ENCODE measurements around the gene PKD2L2.
"Not testable (repeated sequence)": the region's sequence is repeated elsewhere in the genome, so short reads cannot be mapped to it uniquely, and the experiment has no call there.

PKD2L2 gene

DNA sequence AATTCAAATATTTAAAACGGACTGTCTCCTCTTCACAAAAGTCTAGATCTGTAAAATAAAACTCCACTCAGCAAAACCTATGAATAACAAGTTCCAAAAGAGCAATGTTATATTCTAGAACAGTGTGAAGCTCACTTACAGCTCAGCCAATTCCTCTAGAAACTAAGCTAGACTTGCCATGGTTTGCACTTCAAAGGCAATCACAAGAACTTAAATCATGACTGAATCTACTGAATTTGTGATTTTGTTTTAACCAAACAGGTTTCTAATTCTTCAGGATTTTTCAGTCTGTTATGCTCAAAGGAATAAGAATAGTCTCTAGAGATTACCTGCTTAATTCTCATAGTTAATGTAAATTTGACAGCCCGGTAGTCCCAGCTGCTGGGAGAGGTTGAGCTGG is 1.4 kb upstream of the PKD2L2 start:
- no peak for DNase-seq (ENCODE audit: extremely low read depth in 1 of 2, low read depth in 1 of 2)

DNA sequence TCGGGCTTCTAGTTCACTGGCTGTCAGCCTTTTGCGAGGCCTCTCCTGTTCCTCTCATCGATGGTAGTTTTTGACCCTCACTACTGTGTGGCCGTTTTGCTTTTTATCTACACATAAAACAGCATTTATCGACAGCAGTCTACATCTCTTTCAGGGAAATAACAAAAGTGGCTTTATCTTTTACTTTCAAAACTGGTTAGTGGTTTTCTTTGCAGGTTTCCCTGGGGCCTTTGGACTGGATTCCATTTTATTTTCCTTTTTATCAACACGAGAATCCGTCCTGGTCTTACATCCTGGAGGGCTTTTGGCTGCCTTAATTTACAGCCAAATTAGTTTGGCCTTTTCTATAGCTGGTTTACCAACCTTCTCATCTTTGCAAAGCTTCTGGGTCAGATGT is 793 bp upstream of the PKD2L2 start:
- DNase-seq (ENCODE audit: extremely low read depth in 1 of 2, low read depth in 1 of 2) = no peak

DNA sequence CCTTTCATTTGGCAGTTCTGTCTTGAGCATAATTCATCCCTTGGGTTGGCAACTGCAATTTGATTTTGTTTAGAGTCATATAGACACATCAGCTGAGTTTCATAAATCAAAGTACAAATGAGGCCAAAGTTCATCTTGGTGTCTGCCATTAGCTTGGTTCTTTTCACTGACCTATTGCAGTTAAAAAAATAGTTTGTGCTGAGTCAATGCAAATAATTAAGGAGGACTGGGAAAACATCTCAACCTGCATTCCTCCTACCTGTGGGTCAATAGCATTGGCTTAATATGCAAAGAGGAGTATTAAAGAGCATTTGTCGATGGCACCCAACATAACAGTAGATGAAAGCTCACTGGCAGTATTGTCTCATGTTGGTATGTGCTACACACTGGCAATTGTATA is 1.6 kb downstream of the PKD2L2 start:
- DNase-seq (ENCODE audit: extremely low read depth in 1 of 2, low read depth in 1 of 2) = no peak

DNA sequence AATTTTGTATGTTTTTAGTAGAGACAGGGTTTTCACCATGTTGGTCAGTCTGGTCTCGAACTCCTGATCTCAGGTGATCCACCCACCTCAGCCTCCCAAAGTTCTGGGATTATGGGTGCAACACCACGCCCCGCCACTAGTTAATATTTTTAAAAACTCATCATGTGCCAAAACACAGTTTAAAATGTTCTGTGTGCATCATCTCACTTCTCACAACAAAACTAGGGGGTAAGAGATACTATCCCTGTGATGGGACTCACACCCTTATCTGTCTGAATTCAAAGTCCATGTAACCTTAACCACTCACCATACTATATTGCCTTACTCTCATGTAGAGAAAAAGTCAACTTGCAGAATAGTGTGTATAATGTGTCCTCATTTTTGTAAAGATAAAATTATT is 2.6 kb downstream of the PKD2L2 start:
- DNase-seq (ENCODE audit: extremely low read depth in 1 of 2, low read depth in 1 of 2) = no peak

DNA sequence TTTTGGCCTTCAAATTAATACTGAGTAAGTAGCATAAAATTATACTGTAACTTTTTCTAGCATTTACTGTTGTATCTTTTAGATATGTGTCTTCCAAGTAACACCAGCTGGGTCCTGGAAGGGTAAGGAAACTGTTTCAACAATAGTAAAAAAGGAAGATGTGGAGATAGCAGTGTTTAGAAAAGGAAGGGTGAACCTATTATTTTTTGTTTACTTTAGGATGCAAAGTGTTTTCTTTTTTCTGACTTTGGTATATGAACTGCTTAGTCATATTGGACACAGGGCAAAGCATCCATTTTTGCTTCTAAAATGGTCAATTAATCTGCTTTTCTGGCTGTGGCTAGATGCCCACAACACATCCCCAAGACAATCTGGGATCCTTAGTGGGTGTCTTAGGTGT is 5.3 kb downstream of the PKD2L2 start:
- DNase-seq (ENCODE audit: extremely low read depth in 1 of 2, low read depth in 1 of 2) = no peak

DNA sequence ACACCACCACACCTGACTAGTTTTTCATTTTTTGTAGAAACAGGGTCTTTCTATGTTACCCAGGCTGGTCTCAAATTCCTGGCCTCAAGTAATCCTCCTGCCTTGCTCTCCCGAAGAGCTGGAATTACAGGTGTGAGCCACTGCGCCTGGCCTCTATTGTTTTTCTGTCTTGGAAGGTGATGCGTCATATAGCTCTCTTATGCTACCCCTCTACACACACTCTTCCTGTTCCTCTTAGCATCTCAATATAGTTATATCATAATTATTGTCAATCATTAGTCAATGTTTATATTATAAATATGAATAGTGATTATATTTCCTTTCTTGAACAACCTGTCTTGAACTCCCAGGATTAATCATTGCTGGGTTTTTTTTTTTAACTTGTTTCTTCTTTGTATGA is 7.3 kb downstream of the PKD2L2 start:
- DNase-seq (ENCODE audit: extremely low read depth in 1 of 2, low read depth in 1 of 2) = no peak

DNA sequence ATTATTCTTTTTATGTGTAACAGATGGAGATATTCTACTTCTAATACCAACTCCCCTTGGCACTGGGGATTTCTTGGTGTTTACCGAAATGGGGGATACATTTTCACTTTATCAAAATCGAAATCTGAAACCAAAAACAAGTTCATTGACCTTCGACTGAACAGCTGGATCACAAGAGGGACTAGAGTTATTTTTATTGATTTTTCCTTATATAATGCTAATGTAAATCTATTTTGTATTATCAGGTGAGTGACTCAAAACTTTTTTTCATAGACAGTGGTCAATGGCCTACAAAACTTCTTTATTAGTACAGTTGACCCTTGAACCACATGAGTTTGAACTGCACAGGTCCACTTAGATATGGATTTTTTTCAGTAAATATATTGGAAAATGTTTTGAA is 10.2 kb downstream of the PKD2L2 start:
- DNase-seq (ENCODE audit: extremely low read depth in 1 of 2, low read depth in 1 of 2) = no peak

DNA sequence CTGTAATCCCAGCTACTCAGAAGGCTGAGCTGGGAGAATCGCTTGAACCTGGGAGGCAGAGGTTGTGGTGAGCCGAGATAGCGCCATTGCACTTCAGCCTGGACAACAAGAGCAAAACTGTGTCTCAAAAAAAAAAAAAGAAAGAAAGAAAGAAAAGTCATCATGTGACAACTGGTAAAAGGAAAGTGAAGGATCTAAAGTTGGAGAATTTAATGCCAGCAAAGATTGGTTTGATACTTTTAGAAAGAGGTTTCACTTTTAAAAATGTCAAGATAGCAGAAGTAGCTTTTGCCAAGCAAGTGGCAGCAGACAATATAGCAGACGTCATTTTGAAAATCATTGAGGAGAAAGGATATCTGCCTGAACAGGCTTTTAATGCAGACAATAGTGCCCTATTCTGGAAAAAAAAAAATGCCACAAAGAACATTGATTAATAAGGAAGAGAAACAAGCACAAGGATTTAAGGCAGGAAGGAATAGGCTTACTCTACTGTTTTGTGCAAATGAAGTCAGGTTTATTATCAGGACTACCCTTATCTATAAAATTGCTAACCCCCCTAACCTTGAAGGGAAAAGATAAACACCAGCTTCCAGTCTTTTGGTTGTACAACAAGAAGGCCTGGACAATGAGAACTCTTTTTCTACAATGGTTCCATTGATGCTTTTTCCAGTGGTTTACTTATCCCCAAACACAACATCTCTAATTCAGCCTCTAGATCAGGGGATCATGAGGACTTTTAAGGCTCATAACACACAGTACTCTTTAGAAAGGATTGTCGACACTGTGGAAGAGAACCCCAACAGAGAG is 12.0 kb downstream of the PKD2L2 start:
- no peak for DNase-seq (ENCODE audit: extremely low read depth in 1 of 2, low read depth in 1 of 2)

DNA sequence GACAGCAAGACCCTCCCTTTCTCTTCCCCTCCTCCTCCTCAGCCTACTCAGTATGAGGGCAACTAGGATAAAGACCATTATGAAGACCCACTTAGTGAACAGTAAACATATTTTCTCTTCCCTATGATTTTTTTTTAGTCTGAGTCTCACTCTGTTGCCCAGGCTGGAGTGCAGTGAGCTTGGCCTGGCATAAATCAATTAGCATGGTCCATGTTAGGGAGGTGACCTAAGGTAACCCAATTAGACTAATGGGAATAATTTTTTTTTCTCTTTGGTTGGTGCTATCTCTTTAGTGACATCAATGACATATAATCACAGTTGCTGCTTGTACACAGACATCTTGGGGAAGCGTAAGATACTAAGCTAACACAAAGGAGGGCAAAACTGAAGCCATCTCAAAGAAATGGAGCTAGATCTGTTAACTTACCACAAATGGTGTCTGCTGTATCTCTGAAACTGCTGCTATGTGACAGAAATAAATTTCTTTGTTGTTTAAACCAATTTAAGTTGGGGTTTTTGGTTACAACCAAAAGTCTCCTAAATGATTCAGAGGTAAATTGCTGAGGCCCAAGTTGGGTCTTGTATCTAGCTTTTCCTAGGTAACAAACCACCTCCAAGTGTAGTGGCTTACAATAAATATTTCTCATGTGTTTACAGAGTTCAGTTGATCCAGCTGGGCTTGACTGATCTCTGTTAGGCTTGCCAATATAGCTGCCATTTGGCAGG is 13.3 kb downstream of the PKD2L2 start:
- no peak for DNase-seq (ENCODE audit: extremely low read depth in 1 of 2, low read depth in 1 of 2)

DNA sequence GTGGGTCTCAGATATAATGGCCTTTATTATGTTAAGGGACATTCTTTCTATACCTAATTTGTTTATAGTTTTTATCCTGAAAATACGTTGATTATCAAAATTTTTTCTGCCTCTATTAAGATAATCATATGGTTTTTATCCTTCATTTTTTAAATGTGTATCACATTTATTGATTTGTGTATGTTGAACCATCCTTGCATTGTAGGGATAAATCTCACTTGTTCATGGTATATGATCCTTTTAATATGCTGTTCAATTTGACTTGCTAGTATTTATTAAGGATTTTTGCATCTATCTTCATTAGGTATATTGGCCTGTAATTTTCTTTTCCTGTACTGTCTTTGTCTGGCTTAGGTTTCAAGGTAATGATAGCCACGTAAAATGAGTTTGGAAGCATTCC is 25.5 kb downstream of the PKD2L2 start:
- DNase-seq (ENCODE audit: extremely low read depth in 1 of 2, low read depth in 1 of 2) = no peak

DNA sequence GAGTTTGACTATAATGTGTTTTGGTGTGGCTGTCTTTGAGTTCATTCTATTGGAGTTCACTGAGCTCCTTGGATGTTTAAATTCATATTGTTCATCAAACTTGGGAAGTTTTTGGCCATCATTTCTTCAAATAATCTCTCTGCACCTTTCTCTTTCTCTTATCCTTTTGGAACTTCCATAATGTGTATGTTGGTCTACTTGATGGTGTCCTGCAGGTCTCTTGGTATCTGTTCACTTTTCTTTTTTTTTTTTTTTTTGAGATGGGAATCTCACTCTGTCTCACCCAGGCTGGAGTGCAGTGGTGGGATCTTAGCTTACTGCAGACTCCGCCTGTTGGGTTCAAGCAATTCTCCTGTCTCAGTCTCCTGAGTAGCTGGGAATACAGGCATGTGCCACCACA is 27.7 kb downstream of the PKD2L2 start:
- DNase-seq (ENCODE audit: extremely low read depth in 1 of 2, low read depth in 1 of 2) = no peak

DNA sequence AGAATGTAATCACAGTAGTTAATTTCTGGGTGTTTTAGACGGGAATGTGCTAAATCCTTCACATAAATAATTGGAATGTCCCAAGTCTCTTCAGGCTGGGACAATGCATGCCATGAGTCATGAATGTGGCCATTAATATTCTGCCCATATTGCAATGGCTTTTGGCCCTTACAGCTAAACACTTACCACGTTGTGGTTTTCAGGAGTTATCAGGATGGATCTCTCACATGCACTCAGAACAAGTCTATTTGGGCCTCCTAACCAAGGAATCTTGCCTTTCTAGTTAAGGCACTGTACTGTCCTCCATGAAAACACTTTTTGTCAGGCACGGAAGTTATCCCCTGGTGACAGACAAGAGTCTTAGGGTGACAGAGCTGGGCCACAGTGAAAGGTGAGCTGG is 32.7 kb downstream of the PKD2L2 start:
- no peak for DNase-seq (ENCODE audit: extremely low read depth in 1 of 2, low read depth in 1 of 2)

DNA sequence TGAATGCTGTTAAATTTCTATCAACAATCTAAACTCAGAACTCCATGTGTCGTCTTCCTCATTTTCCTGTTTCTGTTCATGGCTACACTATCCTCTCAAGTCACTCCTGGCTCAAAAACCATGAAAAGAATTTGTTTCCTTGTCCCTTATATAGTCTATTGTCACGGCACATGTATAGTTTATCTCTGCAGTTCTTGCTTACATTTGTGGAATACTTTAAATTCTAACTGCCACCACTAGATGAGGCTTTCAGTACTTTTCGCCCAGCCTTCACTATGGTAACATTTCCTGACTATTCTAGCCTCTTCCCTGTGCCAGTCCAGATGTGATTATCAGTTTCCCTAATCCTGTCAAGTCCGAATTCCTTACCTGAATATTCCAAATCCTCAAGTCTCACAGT is 34.6 kb downstream of the PKD2L2 start:
- no peak for DNase-seq (ENCODE audit: extremely low read depth in 1 of 2, low read depth in 1 of 2)

DNA sequence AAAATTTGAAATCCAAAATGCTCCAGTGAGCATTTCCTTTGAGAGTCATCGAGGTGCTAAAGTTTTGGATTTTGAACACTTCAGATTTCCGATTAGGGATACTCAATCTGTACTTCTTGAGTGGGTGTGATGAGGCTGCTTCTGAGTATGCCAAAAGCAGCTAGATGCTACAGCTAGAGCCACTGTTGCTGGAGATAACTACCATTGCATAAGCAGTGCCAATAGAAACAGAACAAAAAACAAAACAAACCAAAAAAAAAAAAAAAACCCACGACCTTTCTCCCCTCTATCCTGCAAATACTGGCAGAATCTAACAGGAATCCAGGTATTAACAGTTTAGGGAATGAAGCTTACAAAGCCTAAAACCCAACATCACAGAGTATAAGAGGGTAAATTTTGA is 43.5 kb downstream of the PKD2L2 start:
- no peak for DNase-seq (ENCODE audit: extremely low read depth in 1 of 2, low read depth in 1 of 2)

DNA sequence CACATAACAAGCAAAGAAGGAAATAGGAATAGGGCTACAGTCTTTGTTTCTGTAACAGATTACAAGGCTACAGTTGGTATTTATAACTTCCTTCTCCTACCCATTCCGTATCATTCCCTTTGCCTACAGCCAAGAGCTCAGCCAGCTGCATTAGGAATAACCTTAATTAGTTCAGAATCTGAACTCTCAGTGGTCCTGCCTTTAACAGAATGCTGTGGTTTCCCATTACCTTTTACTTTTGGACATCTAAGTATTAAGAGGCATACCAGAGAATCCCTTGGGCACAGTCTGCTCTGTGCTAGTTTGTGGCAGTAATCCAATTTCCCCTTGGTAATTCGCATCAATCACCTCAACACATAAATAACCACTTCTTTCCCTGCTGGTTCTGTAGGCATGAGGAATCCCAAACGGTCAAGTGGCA is 44.2 kb downstream of the PKD2L2 start:
- DNase-seq (ENCODE audit: extremely low read depth in 1 of 2, low read depth in 1 of 2) = no peak

DNA sequence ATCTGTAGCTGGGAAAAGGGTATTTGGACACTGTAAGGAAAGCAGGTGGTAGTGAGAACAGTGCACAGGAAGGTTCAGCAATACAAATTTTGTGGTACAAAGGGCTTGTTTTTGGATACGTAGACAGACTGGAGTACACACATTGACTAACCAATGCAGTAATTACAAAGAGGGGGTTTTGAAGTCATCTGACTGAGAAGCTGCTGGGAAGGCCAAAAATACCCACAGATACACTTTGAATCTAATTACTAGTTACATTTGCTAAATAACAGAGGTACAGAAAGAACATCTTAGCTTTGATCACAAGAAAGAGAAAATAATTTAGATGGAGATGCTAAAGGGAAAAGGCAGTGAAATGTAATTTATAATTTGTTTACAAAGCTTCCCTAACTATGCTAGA is 45.9 kb downstream of the PKD2L2 start:
- no peak for DNase-seq (ENCODE audit: extremely low read depth in 1 of 2, low read depth in 1 of 2)

DNA sequence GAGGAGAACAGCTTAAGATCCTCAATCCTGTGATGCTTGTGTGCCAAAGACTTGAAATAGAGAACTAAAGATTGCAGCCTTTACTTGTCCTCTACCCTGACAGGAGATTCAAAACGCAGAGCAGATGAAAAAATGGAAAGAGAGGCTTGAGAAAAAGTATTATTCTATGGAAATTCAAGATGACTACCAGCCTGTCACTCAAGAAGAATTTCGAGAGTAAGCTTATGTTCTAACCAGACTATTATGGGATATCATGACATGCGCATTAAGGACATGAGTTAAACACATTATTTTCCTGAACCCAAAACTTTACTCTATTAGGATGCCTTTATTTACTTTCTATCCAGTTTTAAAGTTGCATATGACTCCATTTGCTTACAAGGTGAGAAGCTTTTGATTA is 46.4 kb downstream of the PKD2L2 start:
- no peak for DNase-seq (ENCODE audit: extremely low read depth in 1 of 2, low read depth in 1 of 2)

DNA sequence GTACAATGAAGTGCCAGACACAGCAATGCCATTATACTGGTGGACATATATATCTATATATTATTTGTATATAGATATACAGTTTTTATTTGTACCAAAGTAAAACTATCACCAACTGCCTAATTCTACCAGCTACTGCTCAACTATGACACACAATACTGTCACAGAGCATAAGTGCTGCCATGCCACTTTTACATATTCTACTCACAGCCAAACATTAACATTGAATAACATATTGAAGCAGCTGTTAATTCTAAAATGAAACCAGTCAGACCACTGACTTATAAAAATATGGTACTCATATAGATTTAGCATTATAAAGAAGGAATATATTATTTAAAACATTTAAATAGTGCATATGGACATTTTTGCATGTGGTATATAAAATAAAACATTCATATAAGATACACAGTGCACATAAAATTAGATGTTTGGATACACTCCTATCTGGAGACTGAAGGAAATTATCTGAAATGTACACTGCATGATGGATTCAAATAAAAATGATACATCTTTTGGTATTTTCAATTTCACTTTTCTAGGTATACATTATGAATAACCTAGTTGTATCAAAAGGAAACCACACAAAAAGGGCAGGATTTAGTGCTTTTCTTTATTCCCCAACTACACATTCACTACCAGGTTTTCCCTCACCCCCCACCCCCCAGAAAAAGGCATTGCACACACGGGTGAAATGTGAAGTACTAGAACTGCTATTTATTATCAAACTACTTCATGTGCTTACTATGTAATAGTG is 48.9 kb downstream of the PKD2L2 start:
- no peak for DNase-seq (ENCODE audit: extremely low read depth in 1 of 2, low read depth in 1 of 2)

DNA sequence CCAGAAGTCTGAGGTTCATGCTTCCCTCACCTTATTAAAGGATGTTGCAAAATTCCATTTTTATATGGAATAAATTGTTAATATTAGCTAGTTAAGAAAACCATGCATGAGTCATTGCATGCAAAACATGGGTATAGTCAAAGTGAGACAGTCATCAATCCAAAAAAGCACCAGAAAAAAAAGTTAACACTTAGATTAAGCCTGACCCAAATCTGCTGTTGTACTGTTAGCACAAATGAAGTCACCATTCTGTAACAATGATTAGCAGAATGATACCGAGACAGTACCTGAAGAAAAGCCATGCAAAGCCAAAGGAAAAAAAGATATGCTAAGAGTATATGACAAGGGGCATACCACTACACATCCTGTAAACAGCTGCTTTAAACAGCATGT is 49.5 kb downstream of the PKD2L2 start:
- no peak for DNase-seq (ENCODE audit: extremely low read depth in 1 of 2, low read depth in 1 of 2)

DNA sequence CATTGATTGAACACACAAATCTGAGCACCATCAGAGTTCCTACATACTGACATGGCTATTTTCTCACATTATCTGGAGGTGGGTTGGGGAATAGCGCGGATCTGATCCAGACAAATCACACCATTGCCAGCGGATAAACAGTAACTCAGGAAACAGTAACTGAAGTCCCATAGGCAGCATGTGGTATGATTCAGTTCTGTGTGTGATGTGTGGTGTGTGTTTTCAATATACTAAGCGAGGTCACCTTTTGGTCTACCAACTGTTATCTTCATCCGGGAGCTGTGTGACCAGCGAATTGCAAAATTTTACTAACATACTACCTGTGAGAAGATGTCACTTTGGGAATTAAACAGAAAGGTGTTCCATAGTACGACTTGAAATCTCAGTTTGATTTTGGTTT is 50.1 kb downstream of the PKD2L2 start:
- no peak for DNase-seq (ENCODE audit: extremely low read depth in 1 of 2, low read depth in 1 of 2)

DNA sequence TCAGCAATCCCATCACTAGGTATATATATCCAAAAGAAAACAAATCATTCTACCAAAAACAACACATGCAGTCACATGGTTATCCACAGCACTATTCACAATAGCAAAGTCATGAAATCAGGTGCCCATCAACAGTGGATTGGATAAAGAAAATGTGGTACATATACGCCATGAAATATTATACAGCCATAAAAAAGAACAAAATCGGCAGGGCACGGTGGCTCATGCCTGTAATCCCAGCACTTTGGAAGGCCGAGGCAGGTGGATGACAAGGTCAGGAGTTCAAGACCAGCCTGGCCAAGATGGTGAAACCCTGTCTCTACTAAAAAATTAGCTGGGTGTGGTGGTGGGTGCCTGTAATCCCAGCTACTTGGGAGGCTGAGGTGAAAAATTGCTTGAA is 55.0 kb downstream of the PKD2L2 start:
- DNase-seq (ENCODE audit: extremely low read depth in 1 of 2, low read depth in 1 of 2) = not testable (repeated sequence)

DNA sequence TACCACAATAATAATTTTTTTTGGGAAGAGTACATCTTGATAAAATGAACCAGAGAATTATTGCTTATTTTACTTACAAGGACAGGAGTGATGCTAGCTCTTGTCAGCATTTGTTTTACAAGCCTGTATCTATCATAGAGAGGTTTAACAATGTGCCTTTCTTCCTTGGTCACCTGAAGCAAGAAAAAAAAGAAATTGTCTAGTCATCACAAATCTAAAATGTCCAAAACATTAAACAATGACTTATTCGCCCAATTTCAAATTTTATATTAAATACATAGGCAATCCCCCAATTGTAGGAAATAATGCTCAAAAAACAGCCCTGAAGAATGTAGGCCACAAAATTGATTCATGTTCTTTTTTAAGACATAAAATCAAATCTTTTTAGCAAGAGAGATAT is 56.6 kb downstream of the PKD2L2 start:
- DNase-seq (ENCODE audit: extremely low read depth in 1 of 2, low read depth in 1 of 2) = no peak

All from activated CD8-positive, alpha-beta memory T cell treated with anti-CD3 and anti-CD28 coated beads for 1 hour (primary cell).